Heart right ventricle (tissue), 16 donors: ENCODE results near the gene CD7. TPM values are rescaled to one million over a fixed set of nuclear protein-coding genes. Genes with fewer than 3 reads are reported as not detected.
A peak's percentile ranks its signal among the peaks of the same experiment; 100 is the strongest.

Experiments
- ATAC-seq, 8 donors: fragments of 200-7000 bp; cut with Tn5 transposase; one replicate each; pipeline ENCODE4 v1.9.1; 2020; ENCODE audit warnings: mild to moderate bottlenecking in 8 of 8, moderate library complexity in 8 of 8, moderate number of reproducible peaks in 1 of 8
- DNase-seq, 2 donors: peaks; one replicate each; pipeline ENCODE4 v3.0.0-alpha.2; 2020
- H3K27ac ChIP-seq, 10 donors: fragments of 200-600 bp; sonication (generic) in 2 of 10; one replicate each; pipeline versions ENCODE4 v1.5.0 to v1.8.0; 2020 to 2022; ENCODE audit warnings: mild to moderate bottlenecking in 3 of 10
- H3K27me3 ChIP-seq, 7 donors: fragments of 200-600 bp; one replicate each; pipeline ENCODE4 v1.8.0; 2021 to 2022; ENCODE audit warnings: mild to moderate bottlenecking in 2 of 7
- H3K36me3 ChIP-seq, 9 donors: fragments of 200-600 bp; sonication (generic) in 1 of 9; one replicate each; pipeline versions ENCODE4 v1.5.0 to v1.8.0; 2020 to 2022; ENCODE audit warnings: mild to moderate bottlenecking in 2 of 9
- H3K4me1 ChIP-seq, 9 donors: fragments of 200-600 bp; sonication (generic) in 1 of 9; one replicate each; pipeline versions ENCODE4 v1.5.0 to v1.8.0; 2020 to 2022; ENCODE audit warnings: mild to moderate bottlenecking in 4 of 9
- H3K4me3 ChIP-seq, 10 donors: fragments of 200-600 bp; sonication (generic) in 2 of 10; one replicate each; pipeline versions ENCODE4 v1.5.0 to v1.8.0; 2020 to 2022; ENCODE audit warnings: mild to moderate bottlenecking in 7 of 10, moderate library complexity in 2 of 10
- H3K9me3 ChIP-seq, 11 donors: fragments of 200-600 bp in 10 of 11; sonication (generic) in 2 of 11; one replicate each; pipeline versions ENCODE4 v1.5.0 to v1.8.0; 2013 to 2022; ENCODE audit warnings: mild to moderate bottlenecking in 2 of 11, control low read depth in 1 of 11, moderate library complexity in 1 of 11
- WGBS, 2 donors: extraction: QIAGEN DNeasy Blood & Tissue Kit; methylation state at CpG; one replicate each; pipeline ENCODE4 v1.1.7; 2013; ENCODE audit warnings: inconsistent platforms in 1 of 2; 5-methylcytosine and 5-hydroxymethylcytosine counted together
- intact Hi-C, 10 donors: fragments of 100-400 bp; cut with DNase I; formaldehyde crosslinking; loops; one replicate each; pipeline versions ENCODE4 v1.11.1 to v1.14.2; 2022
- polyA plus RNA-seq, 2 donors: library from polyadenylated mRNA; stranded (reverse); fragments of 200-250 nt; gene quantifications; one replicate each; pipeline ENCODE4 v1.2.3, GENCODE V29; 2013
- total RNA-seq, 10 donors: library from RNA; stranded (reverse); fragmentation: NEBNext Ultra II Directional in 3 of 10; extraction: Animal tissue kit (Norgen Biotek cat#: 25700) in 3 of 10; gene quantifications; one replicate each; pipeline versions ENCODE4 v1.2.1 to v1.2.4, GENCODE V29; 2021 to 2023
- TF ChIP-seq, protein P1 (sequence below), 9 donors: fragments of 200-600 bp; sonication (generic) in 2 of 9; IDR thresholded peaks; one replicate each; pipeline versions ENCODE4 v1.5.0 to v1.8.0; 2021 to 2022; ENCODE audit warnings: antibody characterized with exemption in 9 of 9, mild to moderate bottlenecking in 5 of 9, moderate library complexity in 1 of 9
- donor health status: Arrhythmogenic right ventricular cardiomyopathy.
- donor health status: ischemic (EF 13 %, LVEDD 7.1; RV severe dilation, severe dysfunction).
- donor health status: healthy with polysubstance abuse.
- donor health status: DM: no; HTN: yes; CAD: no.
- donor health status: DM: no; HTN: no; CAD: no.
- donor health status: ischemic (EF 25% LVEDD 6.9; RV normal size, moderate dysfunction).
- donor health status: ischemic (EF 25% LVEDD 5.7; RV mildly dilated, moderate dysfunction).
- donor health status: healthy.
- donor health status: DM: yes; HTN: yes; CAD: no.
- donor health status: Ischemic cardiomyopathy.
- donor health status: ischemic (EF 35%, LVEDD 5.7; RV mildly dilated, moderate dysfunction).
- donor health status: nonischemic (EF 11% LVEDD 7.7; RV severe dilation, severe dysfunction).
- donor health status: DM: yes; HTN: yes; CAD: no.
- donor health status: PGD.
- donor health status: ischemic (EF 29% LVEDD 5.4; RV normal size, mild dysfunction).
- donor health status: nonischemic (EF 23%, LVEDD 6.1; RV moderate dilation, normal function).

CD7 gene
- total and polyA plus RNA-seq, 12 donors, result 0.15 to 6.0 (median 0.39) TPM; not detected in 1

- Histone ChIP-seq H3K4me3 (peak overlapping the region in 2 of 10 donors; percentile 17 to 44), H3K36me3 (no peaks in the 10 kb centered on the region), H3K27me3 (peaks cover 17 to 68% (median 52%) of the 10 kb centered on the region in 7 donors), H3K9me3 (no peaks in the 10 kb centered on the region), H3K27ac (no peak overlapping the region), H3K4me1 (peaks cover 0 to 19% (median 3%) of the 10 kb centered on the region in 9 donors)
- TF ChIP-seq, protein P1, sequence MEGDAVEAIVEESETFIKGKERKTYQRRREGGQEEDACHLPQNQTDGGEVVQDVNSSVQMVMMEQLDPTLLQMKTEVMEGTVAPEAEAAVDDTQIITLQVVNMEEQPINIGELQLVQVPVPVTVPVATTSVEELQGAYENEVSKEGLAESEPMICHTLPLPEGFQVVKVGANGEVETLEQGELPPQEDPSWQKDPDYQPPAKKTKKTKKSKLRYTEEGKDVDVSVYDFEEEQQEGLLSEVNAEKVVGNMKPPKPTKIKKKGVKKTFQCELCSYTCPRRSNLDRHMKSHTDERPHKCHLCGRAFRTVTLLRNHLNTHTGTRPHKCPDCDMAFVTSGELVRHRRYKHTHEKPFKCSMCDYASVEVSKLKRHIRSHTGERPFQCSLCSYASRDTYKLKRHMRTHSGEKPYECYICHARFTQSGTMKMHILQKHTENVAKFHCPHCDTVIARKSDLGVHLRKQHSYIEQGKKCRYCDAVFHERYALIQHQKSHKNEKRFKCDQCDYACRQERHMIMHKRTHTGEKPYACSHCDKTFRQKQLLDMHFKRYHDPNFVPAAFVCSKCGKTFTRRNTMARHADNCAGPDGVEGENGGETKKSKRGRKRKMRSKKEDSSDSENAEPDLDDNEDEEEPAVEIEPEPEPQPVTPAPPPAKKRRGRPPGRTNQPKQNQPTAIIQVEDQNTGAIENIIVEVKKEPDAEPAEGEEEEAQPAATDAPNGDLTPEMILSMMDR (IDR thresholded peaks at IDR 0.05), result no peak
- DNase-seq, result peak in 1 of 2 donors; percentile 11
- intact Hi-C loops, result loop anchor here in 2 of 10 donors (5.0 kb wide), 2 partner anchors 58 to 113 kb away; no protein-coding TSS in a partner anchor
- WGBS, 2 donors, result 38% methylated on average over 32 of the region's 32 CpGs
- no peak for ATAC-seq
These were observed 2.4 kb downstream of the CD7 start for GRCh38 chr17:82314727-82315605.

DNA sequence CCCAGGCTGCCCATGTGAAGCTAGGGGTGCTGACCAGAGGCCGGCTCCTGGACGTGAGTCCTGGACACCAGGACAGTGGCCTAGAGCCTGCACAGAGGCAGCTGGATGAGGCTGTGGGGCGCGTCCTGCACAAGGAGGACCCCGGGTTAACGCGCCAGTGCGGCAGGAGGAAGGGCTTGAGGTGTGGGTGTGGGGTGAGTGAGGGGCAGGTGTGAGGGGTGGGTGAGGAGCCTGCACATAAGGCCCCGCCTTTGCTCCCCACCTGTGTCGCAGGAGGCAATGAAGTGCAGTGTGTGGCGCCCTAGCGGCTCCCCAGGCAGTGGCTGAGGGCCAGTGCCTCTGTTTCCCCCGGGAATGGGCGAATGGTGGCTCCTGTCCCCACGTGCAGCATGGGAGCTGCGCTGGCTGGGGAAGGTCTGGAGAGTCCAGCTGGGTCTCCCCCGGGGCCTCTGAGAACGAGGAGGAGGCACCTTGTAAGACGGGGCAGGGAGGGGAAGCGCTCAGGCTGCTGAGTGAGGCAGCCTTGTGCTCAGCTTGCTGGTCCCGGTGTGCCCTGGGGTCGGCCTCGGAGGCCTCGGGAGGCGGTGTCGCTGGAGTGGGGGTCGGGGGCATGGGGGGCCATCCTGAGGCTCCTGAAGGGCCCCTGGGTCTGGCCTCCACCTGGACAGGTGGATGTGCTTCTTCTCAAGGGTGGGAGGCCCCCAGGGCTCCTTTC, 3.2 kb downstream of the CD7 start:
- no peaks in the 10 kb centered on the region for H3K9me3 ChIP-seq
- DNase-seq (no peak), ATAC-seq (peak in 1 of 8 donors; percentile 12)
- intact Hi-C loops, result loop anchor here in 1 of 10 donors (5.0 kb wide), 1 partner anchor 112 kb away; no protein-coding TSS in a partner anchor
- H3K4me1 ChIP-seq, result peaks cover 0 to 19% (median 3%) of the 10 kb centered on the region in 9 donors
- H3K27ac ChIP-seq, result no peak overlapping the region
- peaks cover 17 to 76% (median 60%) of the 10 kb centered on the region in 7 donors for H3K27me3 ChIP-seq
- no peak overlapping the region for H3K4me3 ChIP-seq
- 73 to 74% methylated on average over 27 of the region's 27 CpGs for WGBS, 2 donors
- TF ChIP-seq, protein P1 (IDR thresholded peaks at IDR 0.05), result no peak
- no peaks in the 10 kb centered on the region for H3K36me3 ChIP-seq

DNA sequence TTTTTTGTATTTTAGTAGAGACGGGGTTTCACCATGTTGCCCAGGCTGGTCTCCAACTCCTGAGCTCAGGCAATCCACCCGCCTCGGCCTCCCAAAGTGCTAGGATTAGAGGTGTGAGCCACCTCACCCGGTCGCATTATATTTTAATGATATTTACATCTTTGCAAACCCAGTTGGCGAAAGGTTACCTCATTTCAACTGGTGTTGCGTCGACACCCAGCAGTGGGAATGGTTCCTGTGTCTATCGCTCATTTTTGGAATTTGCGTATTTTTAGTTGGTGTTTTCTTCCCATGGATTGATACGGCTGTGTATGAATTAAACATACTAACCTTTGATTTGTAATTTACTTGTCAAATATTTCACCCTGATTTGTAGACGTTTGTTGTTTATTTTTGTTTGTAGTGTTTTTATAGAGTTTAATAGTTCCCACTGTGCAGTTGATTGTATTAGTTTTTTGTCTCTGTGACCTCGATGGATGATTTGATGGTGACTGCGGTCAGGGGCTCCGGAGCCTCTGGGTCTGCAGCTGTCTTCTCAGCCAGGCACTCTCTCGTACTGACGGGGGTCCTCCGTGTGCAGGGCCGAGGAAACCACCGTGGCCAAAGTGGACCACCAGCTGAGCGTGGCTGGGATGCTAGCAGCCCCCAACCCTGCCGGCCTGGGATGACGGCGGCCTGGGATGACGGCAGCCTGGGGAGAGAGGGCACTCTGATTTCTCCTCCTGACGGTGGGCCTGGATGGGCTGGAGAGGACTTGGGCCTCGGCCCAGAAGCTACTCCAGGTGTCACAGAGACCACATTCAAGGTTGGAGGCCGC, 4.0 kb downstream of the CD7 start:
- WGBS, 2 donors, result 81 to 84% methylated on average over 28 of the region's 28 CpGs
- DNase-seq, result no peak

More for the DNA sequence above, 4.0 kb downstream of the CD7 start:
- H3K27ac ChIP-seq, result no peak overlapping the region
- intact Hi-C loops, result loop anchor here in 1 of 10 donors (5.0 kb wide), 1 partner anchor 111 kb away; no protein-coding TSS in a partner anchor
- H3K9me3 ChIP-seq, result no peaks in the 10 kb centered on the region
- no peaks in the 10 kb centered on the region for H3K36me3 ChIP-seq
- peaks cover 0 to 24% (median 3%) of the 10 kb centered on the region in 9 donors for H3K4me1 ChIP-seq
- no peak overlapping the region for H3K4me3 ChIP-seq
- TF ChIP-seq, protein P1 (IDR thresholded peaks at IDR 0.05), result no peak
- H3K27me3 ChIP-seq, result peaks cover 17 to 80% (median 63%) of the 10 kb centered on the region in 7 donors
- no peak for ATAC-seq
